Measurements from ENCODE around the gene VWA3B.

Gene VWA3B

DNA sequence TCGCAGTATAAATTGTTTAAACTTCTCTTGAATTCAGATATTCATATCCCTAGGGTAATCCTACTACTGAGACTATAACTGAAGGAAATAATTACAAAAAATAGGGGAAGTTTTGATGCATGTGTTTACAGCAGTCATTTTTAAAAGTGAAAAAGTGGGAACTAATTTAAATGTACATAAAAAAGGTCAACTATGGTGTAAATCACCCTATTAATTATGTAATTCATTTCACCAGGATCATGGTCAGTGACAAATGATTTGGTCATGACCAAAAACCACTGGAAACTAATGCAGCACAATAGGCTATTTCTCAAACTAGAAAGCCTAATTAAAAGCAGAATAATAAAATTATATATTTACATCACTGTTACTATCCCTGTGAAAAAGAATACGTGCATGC lies 254.3 kb downstream of the VWA3B start:
- no peak for DNase-seq

DNA sequence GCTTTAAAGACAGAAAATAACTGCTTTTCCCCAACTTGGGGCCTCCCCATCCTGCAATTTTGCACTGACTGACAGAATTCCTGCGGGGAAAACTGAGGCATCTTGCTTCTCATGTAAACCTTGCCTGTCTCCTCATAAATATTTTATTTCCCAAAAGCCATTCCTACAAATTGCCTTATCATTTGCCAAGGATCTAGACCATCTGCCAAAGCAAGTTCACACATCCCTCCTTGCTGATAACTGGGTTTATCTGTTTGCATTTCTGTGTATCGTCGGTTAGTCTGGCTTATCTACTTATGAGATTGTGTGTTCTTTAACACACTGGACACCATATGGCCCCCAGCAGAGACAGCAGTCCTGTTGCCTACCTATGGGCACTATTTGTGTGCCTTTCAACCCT lies 256.3 kb downstream of the VWA3B start:
- DNase-seq, result no peak

DNA sequence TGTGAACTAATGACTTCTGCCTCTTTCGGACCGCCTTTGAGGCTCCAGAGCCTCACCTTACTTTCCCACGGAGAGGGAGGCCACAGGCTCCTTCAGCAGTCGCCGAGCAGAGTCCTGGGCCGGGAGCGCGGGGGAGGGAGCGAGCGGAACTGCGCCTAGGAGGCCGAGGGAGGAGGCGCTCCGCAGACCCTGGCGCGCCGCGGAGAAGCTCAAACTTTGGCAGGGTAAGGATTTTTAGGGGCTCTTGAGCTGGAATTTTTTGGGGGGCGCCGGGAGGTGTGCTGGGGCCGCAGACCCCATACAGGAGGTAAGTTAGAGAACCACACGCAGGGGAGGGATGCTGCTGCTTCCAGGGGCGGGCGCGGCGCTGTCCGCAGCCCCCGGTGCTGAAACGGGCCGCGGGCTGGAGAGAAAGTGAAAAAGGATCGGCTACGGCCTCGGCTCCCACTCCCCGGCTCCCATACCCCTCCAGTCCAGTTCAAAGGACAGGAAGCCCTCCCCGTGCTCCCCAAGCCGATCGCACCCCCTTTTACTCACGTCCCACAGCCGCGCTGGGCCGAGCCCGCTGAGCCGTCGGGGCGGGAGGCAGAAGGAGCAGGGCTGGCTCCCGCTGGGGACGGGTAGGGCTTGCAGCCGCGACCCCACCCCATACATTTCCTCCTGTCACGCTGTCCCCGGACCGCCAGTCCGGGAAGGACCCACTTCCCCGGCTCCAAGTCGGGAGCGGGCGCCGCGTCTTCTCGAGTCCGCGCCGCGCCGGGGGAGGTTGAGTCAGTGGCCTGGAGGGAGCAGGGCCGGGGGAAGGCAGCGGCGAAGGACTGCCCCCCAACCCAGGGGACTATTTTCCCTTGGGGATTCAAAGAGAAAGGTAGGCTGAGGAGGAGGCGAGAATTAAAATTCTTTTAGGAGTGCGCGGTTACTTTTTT lies 259.6 kb downstream of the VWA3B start, which contains the start of gene CNGA3:
Gene CNGA3 (plus strand): TSS at position 146 of the 926 bp plus-strand sequence. CDS start 23,520 bp downstream, outside the sequence.
- DNase-seq, result peak; percentile 35

DNA sequence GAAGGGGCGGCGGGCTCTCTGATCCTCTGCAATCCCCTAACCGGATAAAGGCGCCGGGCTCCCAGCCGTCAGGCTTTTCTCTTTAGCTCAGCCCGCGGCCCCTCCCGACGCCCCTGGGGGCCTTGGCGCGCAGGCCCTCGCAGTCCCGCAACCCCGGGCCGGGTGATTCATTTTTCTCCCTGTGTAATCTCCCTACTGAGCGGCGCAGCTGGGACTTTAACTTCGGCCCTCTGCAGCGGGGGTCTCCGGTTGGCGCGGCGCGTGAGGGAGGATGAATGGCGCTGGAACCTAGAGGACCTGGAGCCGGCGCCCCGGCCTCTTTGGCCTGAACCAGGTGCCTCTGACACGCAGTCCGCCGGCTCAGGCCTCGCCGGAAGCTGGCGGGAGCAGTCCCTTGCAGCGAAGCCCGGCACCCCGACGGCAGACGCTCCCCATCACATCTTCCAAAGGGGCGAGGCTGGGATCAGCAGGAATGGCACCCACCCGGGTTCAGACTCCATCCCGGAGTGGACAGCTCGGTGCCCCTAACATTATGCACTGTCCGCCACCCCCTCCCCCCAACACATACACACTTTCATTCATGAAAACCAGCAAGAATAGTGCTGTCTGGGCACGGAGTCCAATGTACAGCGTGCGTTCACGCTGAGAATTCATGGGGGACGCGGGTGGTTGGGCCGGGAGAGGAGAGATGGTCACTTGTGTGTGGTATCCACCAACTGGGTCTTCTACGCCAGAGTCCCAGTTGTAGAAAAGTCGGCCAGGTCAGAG lies 260.5 kb downstream of the VWA3B start:
- DNase-seq, result no peak

DNA sequence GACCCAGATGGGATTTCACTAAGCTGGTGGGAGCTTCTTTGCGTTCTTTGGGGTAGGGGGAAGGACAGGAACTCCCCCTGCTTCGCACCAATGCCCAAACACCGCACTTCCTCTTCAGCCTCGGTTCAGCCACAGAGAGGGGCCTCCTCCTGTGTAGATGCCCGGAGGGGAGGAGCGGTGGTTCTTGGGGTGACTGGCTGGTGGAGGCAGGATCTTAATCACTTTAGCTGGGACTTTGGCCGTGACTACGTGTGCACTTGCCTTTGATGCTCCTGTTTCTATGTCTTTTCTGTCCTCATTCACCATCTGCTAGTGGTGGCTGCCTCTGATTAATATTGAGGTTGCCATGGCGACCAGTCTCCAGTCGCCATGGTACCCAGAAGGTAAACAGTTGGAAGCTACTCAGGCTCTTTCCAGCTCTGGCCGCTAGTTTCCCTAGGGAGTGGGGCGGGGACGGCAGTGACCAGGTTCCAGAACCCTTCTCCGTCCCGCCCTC lies 261.1 kb downstream of the VWA3B start:
- DNase-seq, result no peak

DNA sequence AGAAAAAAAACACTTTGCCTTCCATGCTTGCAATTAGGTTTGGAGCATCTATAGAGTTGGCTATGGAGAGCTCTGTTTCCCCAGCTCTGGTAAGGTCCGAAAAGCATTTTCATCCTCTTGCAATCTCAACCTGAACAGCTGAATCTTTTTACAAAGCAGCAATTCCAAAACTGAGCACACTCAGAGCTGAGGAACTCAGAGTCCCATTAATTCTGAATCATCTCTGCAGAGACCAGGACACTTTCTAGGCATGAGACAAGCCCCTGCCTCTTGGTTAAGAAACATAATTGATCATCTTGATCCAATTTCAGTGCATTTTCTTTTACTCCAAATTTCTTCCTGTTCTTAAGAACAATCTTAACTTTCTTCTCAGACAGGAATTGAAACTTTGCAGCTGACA lies 263.4 kb downstream of the VWA3B start:
- DNase-seq, result no peak

DNA sequence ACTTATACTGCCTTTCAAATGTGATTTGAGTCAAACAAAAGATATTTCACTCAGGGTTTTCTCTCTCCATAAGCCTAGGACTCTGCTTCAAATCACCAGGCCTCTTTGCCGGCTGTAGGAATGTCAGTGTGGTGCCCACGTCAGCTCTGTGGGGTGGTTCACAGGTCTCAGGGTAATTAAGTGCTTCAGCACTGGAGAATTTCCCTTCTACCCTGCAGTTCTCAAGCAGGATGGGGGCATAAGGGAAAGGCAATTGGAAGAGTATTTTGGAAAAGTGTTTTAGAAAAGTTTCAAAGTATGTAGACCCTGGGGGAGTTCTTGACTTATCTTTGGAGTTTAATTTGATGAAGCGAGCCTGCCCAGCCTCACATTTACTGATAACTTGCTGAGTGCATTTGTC lies 268.9 kb downstream of the VWA3B start:
- DNase-seq, result no peak

DNA sequence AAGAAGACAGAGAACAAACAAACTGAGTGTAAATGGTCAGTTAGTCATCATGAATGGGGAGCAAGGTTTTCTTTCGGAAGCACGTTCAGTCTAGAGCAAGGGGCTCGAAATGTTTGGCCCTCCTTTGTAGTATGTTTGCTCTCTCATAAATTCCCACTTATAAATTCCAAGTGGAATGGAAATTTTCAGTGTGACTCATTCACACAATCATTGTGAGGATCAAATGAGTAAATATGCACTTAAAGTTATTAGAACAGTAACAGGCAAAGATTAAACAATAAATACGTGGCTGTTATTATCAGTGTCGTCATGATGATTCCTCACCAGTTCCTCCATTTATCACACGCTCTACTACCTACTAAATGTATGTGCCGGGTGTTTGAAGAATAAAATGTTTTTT lies 269.8 kb downstream of the VWA3B start:
- DNase-seq, result no peak

DNA sequence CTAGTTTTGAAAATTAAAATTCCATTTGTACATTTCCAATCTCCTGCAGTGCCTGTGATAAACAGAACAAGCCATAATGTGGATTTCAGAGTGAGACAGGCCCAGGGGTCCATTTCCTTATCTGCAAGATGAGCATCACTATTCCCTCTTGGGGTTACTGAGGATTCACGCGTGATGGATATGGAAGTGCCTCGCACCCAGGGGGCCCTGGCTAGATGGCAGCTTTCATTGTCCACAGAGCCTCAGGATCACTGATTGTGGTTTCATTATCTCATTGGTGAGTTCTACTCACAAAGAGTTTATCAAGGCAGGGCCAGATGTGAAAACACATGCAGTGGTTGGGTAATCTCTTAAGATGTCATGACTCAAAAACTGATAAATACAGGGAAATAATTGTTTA lies 270.9 kb downstream of the VWA3B start:
- DNase-seq, result no peak

DNA sequence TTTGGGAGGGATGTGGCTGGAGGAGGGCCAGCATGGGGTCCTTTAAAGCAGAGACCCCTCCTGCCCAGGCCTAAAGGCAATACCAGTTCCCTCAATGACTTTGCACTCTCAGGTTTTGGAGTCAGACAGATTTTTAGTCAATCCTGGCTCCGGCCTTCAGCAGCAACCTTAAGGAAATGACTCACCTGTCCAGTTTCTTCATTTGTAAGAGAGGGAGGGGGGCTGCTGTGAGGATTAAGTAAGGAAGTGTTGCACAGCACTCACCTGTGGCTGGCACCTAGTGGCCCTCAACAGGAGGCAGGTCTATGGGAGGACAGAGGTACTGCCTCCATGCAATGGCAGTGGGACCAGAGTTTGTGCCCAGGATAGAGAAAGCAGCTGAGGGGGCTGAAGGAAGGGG lies 273.0 kb downstream of the VWA3B start:
- DNase-seq, result no peak
